Raji (cell line): ENCODE results near the gene GABRG2.

Experiments
- POLR2A ChIP-seq: IDR thresholded peaks from 2 replicates; pipeline ENCODE4 v1.6.1; 2011; ENCODE audit warnings: low read depth, low read length, control low read depth; ENCODE audit not compliant: insufficient read depth

The GABRG2 gene

DNA sequence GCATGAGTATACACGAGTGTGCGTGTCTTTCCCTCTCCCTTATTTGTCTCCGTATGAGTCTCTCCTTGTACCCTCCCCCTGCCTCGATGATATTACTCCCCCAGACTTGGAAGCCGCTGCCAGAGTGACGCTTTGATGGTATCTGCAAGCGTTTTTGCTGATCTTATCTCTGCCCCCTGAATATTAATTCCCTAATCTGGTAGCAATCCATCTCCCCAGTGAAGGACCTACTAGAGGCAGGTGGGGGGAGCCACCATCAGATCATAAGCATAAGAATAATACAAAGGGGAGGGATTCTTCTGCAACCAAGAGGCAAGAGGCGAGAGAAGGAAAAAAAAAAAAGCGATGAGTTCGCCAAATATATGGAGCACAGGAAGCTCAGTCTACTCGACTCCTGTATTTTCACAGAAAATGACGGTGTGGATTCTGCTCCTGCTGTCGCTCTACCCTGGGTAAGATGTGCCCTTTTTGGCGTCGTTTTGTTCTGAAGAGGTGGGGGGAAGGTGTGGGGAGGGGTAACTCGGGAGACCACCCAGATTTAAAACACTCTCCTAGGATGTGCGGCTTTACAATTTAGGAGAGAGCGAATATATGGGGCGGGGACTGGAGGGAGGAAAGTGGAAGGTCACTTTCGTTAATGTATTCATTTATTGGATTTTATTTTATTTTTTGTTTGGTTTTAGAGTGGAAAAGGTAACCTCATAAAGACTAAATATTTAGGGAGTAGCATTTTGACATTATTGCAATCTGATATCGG is at the start of gene GABRG2:
GABRG2 (plus strand) TSS at position 119 of the 757 bp plus-strand sequence; CDS start at position 346, 227 bp downstream.
- no peak for TF ChIP-seq POLR2A

GRCh38 chr5:162025312-162025711 is 42.3 kb upstream of the GABRG2 start:
- TF ChIP-seq POLR2A, result no peak

- TF ChIP-seq POLR2A, result no peak
Observed at GRCh38 chr5:162026803-162027202, 40.8 kb upstream of the GABRG2 start.

- no peak for TF ChIP-seq POLR2A
Observed at GRCh38 chr5:162037431-162037830, 30.1 kb upstream of the GABRG2 start.

GRCh38 chr5:162047279-162047678 is 20.3 kb upstream of the GABRG2 start:
- TF ChIP-seq POLR2A, result no peak

GRCh38 chr5:162052676-162053075 is 14.9 kb upstream of the GABRG2 start:
- TF ChIP-seq POLR2A, result no peak

DNA sequence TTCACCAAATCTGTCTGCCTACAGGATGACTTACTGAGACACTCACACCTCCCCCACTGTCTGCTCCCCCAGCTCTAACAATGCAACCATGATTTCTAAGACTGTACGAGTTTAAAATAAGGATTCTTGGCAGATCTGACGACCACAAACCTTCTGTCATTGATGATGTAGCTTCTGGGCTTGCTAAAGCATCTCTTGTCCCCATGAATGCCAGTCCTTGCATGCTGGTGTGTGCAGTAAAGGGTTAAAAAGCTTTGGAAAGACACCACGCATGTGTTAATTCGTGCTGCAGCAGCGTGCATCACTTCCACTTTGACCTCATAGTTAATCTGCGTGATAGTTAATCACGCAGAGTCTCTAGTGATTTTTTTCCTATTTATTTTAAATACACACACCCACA is 411 bp upstream of the GABRG2 start:
- TF ChIP-seq POLR2A, result no peak

DNA sequence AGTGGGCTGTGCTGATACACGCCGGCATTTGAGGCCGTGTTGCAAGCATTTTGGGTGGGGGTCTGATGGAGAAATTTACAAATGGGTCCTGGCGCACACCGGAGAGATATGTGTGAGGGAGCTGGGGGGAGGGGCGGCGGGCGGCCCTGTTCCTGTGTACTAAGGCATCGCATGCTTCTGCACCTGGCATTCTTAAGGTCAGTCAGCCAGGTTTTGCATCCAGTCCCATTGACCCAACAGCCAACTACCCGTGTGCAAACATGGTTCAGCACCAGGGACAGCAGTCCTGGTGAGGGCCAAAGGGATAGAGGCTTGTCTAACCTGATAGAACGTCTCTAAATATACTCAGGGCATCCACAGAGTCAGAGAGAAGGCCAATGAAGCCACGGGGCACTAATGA is 839 bp downstream of the GABRG2 start:
- TF ChIP-seq POLR2A, result no peak

- TF ChIP-seq POLR2A, result no peak
Observed at GRCh38 chr5:162068936-162069335, 1.4 kb downstream of the GABRG2 start.

GRCh38 chr5:162078805-162079204 is 11.2 kb downstream of the GABRG2 start:
- no peak for TF ChIP-seq POLR2A

GRCh38 chr5:162091336-162091735 is 23.8 kb downstream of the GABRG2 start:
- TF ChIP-seq POLR2A, result no peak

DNA sequence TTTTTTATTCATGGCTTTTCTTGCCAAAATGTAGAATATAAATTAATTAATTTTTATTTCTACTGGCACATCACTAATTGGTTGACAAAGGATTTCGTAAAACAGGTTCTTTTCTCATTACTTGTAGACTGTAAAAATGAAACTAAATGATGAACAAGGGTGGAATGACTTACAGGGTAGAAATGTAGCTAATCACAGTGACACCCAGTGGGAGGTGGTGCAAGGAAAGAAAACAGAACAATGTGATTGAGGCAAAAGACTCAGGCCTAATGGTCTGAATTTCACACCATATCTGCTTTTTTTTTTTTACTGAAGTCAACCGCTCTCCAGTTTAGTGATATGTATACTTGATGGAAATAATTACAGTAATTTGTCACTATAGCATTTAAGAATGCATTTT is 28.9 kb downstream of the GABRG2 start:
- TF ChIP-seq POLR2A, result no peak

DNA sequence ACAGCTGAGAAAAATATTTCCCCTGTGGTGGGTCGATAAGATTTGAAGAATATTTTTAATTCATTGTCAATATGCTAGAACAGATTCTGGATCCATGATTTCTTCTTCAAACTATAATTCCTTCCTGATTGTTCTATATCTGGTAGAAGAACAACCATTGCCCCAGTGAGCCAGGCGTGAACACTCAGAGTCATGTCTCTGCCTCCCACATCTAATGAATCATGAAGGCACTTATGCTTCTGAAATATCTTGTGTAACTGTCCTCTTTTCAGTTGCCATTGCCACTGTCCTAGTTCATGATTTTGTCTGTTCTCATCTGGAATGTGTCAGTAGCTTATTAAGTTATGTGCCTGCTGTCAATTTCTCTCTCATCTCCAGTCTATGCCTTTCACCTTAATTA is 40.0 kb downstream of the GABRG2 start:
- no peak for TF ChIP-seq POLR2A

DNA sequence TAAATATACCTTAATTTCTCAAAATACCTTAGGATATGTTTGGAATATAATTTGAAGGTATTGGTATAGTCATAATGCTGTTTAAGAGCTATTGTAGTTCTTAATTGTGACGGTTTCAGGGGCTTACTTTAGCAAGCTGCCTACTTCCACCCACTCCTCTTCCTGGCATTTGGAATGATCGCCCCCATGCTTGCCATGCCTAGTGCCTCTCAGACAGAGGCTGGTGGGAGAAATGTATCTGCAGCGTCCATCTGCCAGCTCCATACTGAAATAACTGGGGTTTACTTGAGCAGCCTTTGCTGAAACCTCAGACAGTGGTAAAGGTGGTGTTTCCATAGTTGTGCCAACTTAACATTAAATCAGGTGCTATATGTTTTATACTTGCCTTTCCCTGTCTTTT is 52.2 kb downstream of the GABRG2 start:
- TF ChIP-seq POLR2A, result no peak

DNA sequence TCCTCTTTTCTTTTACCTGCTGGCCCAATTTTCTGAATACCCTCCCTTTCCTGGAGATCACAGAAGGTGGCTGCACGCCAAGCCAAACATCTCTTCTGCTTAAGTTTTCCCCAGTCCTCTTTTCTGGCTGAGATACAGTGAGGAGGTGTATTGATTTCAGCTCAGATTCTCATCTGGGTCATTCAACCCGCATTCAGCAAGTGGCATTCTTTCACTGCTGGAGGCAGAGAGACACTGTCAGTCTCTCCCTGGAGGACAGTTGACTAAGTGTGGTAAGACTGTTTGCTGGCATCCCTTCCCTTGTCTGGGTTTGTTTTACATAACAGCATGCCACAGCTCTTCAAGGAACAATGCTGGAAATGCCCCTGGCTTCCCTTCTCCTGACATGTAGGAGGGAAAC is 60.5 kb downstream of the GABRG2 start:
- TF ChIP-seq POLR2A, result no peak

GRCh38 chr5:162132348-162132747 is 64.8 kb downstream of the GABRG2 start:
- no peak for TF ChIP-seq POLR2A

GRCh38 chr5:162139190-162139589 is 71.6 kb downstream of the GABRG2 start:
- no peak for TF ChIP-seq POLR2A
